HUES64 (cell line): Measurements from ENCODE around the gene HS3ST6.
A peak's percentile ranks its signal among the peaks of the same experiment; 100 is the strongest.
"Not testable (repeated sequence)": the region's sequence is repeated elsewhere in the genome, so short reads cannot be mapped to it uniquely, and the experiment has no call there.

Experiments used
- H3K27ac ChIP-seq: 2 replicates; pipeline ENCODE4 v1.7.0; 2013; ENCODE audit warnings: low read depth, low read length, inconsistent platforms
- H3K27me3 ChIP-seq: 2 replicates; pipeline ENCODE4 v1.6.1; 2013; ENCODE audit warnings: mild to moderate bottlenecking, low read length; ENCODE audit not compliant: insufficient read depth
- H3K36me3 ChIP-seq: 2 replicates; pipeline ENCODE4 v1.6.1; 2013; ENCODE audit warnings: mild to moderate bottlenecking, low read length; ENCODE audit not compliant: insufficient read depth
- H3K4me1 ChIP-seq: 2 replicates; pipeline ENCODE4 v1.6.1; 2013; ENCODE audit warnings: mild to moderate bottlenecking, low read length, moderate library complexity; ENCODE audit not compliant: insufficient read depth
- H3K4me3 ChIP-seq: 2 replicates; pipeline ENCODE4 v1.5.1; 2013; ENCODE audit warnings: mild to moderate bottlenecking, low read length, moderate library complexity
- H3K9ac ChIP-seq: 2 replicates; pipeline ENCODE4 v1.6.1; 2013; ENCODE audit warnings: mild to moderate bottlenecking, low read depth, low read length
- H3K9me3 ChIP-seq: 2 replicates; pipeline ENCODE4 v1.6.1; 2013; ENCODE audit warnings: low read depth, low read length; ENCODE audit not compliant: insufficient read depth
- WGBS: fragments of 150-250, 120-280 bp; methylation state at CpG from one replicate; pipeline ENCODE4 v1.1.7; 2013; ENCODE audit warnings: missing lambda C conversion rate; 5-methylcytosine and 5-hydroxymethylcytosine counted together

Gene HS3ST6

GRCh38 chr16:1920727-1921171, 2.5 kb upstream of the HS3ST6 start:
- Histone ChIP-seq H3K36me3 (no peaks in the 10 kb centered on the region), H3K9me3 (no peaks in the 10 kb centered on the region), H3K9ac (no peak overlapping the region), H3K27ac (no peak overlapping the region), H3K27me3 (peaks cover 88% of the 10 kb centered on the region), H3K4me3 (no peak overlapping the region), H3K4me1 (peaks cover 20% of the 10 kb centered on the region)
- 9% methylated on average over 15 of the region's 15 CpGs for WGBS

- Histone ChIP-seq H3K4me1 (peaks cover 20% of the 10 kb centered on the region), H3K27me3 (peaks cover 92% of the 10 kb centered on the region)
- not testable (repeated sequence) for H3K4me3 ChIP-seq, H3K9ac ChIP-seq, H3K27ac ChIP-seq, H3K9me3 ChIP-seq, H3K36me3 ChIP-seq
- 67% methylated on average over 21 of the region's 21 CpGs for WGBS
Measured at GRCh38 chr16:1920122-1920521, 1.9 kb upstream of the HS3ST6 start.

DNA sequence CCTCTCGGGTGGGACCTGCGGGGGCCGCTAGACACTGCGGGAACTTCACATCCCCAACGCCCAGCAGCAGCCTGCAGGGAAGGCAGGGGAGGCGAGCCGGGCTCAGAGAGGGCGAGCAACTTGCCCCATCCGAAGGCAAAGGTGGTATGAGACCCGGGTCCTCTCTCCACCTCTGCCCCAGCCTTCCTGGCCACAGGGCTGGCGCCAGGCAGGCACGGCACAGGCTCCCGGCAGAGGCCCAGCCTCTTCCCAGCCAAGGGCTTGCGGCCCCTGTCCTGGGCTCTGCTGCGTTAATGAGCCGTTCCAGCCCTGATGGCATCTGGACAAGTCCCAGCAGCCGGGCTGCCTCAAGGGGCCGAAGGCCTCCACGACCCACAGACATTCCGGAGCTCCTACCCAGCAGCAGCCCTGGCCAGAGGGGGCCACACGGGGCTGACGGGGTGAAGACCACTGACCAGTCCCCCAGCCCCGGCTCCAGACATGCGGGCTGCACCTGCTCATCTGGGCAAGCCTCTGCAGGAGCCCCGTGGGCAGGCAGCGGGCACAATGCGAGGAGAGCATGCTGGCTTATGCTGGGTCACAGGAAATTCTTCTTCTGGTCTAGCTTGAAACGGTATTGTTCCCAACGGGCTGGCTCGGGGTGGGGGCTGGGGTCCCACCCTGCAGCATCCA, 1.2 kb upstream of the HS3ST6 start:
- WGBS: 46% methylated on average over 30 of the region's 30 CpGs
- Histone ChIP-seq H3K9me3 (no peaks in the 10 kb centered on the region), H3K4me3 (no peak overlapping the region), H3K27me3 (peaks cover 95% of the 10 kb centered on the region), H3K36me3 (no peaks in the 10 kb centered on the region), H3K9ac (no peak overlapping the region), H3K27ac (no peak overlapping the region), H3K4me1 (peaks cover 23% of the 10 kb centered on the region)

GRCh38 chr16:1917665-1918350, 407 bp downstream of the HS3ST6 start:
- Histone ChIP-seq H3K4me1 (peaks cover 30% of the 10 kb centered on the region), H3K27me3 (peaks cover 91% of the 10 kb centered on the region), H3K9me3 (no peaks in the 10 kb centered on the region), H3K4me3 (peak overlapping the region; percentile 27; the same call in 1 of the 2 replicates), H3K9ac (no peak overlapping the region), H3K36me3 (no peaks in the 10 kb centered on the region), H3K27ac (no peak overlapping the region)
- 3% methylated on average over 81 of the region's 81 CpGs for WGBS

DNA sequence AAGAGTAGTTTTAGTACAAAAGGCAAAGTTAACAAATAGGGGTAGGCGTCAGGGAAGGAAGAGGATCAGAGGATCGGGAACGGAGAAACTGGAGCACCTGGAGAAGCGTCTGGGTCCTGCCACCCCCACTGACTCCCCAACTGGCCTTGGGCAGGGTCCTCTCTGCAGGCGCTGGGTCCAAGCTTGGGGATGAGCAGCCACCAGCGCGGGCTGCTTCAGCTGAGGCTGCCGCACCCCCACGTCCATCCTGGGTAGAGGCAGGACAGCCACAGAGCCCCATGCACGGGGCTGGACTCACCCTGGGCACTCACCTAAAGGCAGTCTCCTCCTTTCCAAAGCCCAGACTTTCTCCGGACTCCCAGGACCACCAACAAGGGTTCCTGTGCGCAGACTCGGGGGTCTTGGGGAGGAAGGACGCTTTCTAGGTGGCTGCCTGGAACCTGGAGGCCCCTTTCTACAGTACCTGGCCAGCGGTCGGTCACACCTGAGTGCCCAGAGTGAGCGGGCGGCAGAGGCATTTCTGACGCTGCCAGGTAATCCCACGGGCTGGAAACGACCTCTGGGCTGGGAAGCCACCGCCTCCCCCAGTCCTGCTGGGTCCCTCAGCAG, 1.1 kb downstream of the HS3ST6 start:
- H3K4me1 ChIP-seq: peaks cover 30% of the 10 kb centered on the region
- 10% methylated on average over 22 of the region's 22 CpGs for WGBS
- H3K36me3 ChIP-seq: no peaks in the 10 kb centered on the region
- H3K9ac ChIP-seq: no peak overlapping the region
- no peaks in the 10 kb centered on the region for H3K9me3 ChIP-seq
- H3K27ac ChIP-seq: no peak overlapping the region
- H3K27me3 ChIP-seq: peaks cover 85% of the 10 kb centered on the region
- H3K4me3 ChIP-seq: peak overlapping the region; percentile 27; the same call in 1 of the 2 replicates

- no peak overlapping the region for H3K27ac ChIP-seq
- 5% methylated on average over 5 of the region's 5 CpGs for WGBS
- H3K4me3 ChIP-seq: peak overlapping the region; percentile 27; the same call in 1 of the 2 replicates
- peaks cover 30% of the 10 kb centered on the region for H3K4me1 ChIP-seq
- no peaks in the 10 kb centered on the region for H3K9me3 ChIP-seq
- no peak overlapping the region for H3K9ac ChIP-seq
- H3K27me3 ChIP-seq: peaks cover 83% of the 10 kb centered on the region
- H3K36me3 ChIP-seq: no peaks in the 10 kb centered on the region
Measured at GRCh38 chr16:1916640-1916990, 1.6 kb downstream of the HS3ST6 start.

GRCh38 chr16:1915732-1916639, 2.2 kb downstream of the HS3ST6 start:
- 70% methylated on average over 25 of the region's 25 CpGs for WGBS

GRCh38 chr16:1914988-1915387, 3.2 kb downstream of the HS3ST6 start:
- Histone ChIP-seq H3K27me3 (peaks cover 66% of the 10 kb centered on the region), H3K27ac (no peak overlapping the region), H3K36me3 (no peaks in the 10 kb centered on the region), H3K4me3 (no peak overlapping the region), H3K9ac (no peak overlapping the region), H3K4me1 (peaks cover 25% of the 10 kb centered on the region), H3K9me3 (no peaks in the 10 kb centered on the region)
- 63% methylated on average over 8 of the region's 8 CpGs for WGBS

More at GRCh38 chr16:1915732-1916639, 2.2 kb downstream of the HS3ST6 start:
- H3K4me3 ChIP-seq: no peak overlapping the region
- H3K27ac ChIP-seq: no peak overlapping the region
- H3K9ac ChIP-seq: no peak overlapping the region
- no peaks in the 10 kb centered on the region for H3K9me3 ChIP-seq
- peaks cover 30% of the 10 kb centered on the region for H3K4me1 ChIP-seq
- peaks cover 76% of the 10 kb centered on the region for H3K27me3 ChIP-seq
- no peaks in the 10 kb centered on the region for H3K36me3 ChIP-seq

DNA sequence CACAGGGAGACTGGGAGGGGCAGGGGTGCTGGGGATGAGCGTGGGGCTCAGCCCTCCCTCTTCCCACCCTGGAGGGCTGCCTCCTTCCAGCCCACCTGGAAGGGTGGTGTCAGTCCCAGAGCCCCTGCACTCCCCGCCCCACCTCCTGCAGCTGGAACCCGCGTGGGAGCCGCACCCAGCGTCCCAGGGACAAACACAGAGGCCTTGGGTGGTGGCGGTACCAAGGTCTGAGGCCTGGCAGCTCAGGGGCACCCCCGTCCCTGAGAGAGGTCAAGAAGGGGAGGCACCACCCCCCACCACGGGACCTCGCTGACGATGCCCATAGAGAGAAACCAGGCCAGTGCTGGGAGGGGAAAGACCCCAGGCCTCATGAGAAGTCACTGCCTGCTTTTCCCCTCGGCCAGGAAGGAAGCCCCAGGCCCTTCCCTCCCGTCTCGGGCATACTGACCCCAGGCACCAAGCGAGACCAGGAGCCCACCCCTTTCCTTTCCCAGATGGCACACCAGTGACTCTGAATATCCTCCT, 4.1 kb downstream of the HS3ST6 start:
- H3K9ac ChIP-seq: no peak overlapping the region
- H3K27ac ChIP-seq: no peak overlapping the region
- H3K4me3 ChIP-seq: no peak overlapping the region
- no peaks in the 10 kb centered on the region for H3K9me3 ChIP-seq
- no peaks in the 10 kb centered on the region for H3K36me3 ChIP-seq
- H3K4me1 ChIP-seq: peaks cover 25% of the 10 kb centered on the region
- 71% methylated on average over 15 of the region's 15 CpGs for WGBS
- H3K27me3 ChIP-seq: peaks cover 58% of the 10 kb centered on the region

- H3K9ac ChIP-seq: no peak overlapping the region
- H3K4me3 ChIP-seq: no peak overlapping the region
- H3K4me1 ChIP-seq: peaks cover 25% of the 10 kb centered on the region
- no peaks in the 10 kb centered on the region for H3K9me3 ChIP-seq
- H3K27ac ChIP-seq: no peak overlapping the region
- peaks cover 52% of the 10 kb centered on the region for H3K27me3 ChIP-seq
- 68% methylated on average over 17 of the region's 21 CpGs for WGBS
- no peaks in the 10 kb centered on the region for H3K36me3 ChIP-seq
Measured at GRCh38 chr16:1913327-1914083, 4.7 kb downstream of the HS3ST6 start.
